ENCODE results near the gene HMGXB4. TPM values are rescaled to one million over a fixed set of nuclear protein-coding genes. Genes with fewer than 3 reads are reported as not detected.
A peak's percentile ranks its signal among the peaks of the same experiment; 100 is the strongest.

The HMGXB4 gene
- total RNA-seq, 4 donors from 2014 or later = 12.4 to 19.9 (median 17.0) TPM

DNA sequence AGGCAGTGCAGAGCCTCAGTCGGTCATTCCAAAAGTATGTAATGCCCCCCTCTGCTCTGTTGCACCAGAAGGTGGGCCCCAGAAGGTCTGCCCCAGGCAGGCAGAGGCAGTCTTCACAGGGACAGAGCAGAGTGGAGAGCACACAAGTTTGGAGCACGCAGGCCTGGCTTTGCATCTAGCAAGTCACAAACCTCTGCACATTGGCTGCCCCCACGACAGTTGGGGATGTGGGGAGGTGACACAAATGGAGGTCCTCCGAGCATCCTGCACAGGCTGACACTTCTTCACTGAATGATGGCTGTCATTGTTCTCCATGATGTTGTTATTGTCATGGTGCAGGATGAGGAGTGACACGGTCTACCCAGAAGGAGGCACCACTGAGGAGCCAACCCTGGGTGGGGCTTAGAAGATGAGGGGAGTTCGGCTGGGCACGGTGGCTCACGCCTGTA, 54.3 kb downstream of the HMGXB4 start:
- TF ChIP-seq EP300 (IDR thresholded peaks at IDR 0.05) = no peak
- TF ChIP-seq, protein P1, sequence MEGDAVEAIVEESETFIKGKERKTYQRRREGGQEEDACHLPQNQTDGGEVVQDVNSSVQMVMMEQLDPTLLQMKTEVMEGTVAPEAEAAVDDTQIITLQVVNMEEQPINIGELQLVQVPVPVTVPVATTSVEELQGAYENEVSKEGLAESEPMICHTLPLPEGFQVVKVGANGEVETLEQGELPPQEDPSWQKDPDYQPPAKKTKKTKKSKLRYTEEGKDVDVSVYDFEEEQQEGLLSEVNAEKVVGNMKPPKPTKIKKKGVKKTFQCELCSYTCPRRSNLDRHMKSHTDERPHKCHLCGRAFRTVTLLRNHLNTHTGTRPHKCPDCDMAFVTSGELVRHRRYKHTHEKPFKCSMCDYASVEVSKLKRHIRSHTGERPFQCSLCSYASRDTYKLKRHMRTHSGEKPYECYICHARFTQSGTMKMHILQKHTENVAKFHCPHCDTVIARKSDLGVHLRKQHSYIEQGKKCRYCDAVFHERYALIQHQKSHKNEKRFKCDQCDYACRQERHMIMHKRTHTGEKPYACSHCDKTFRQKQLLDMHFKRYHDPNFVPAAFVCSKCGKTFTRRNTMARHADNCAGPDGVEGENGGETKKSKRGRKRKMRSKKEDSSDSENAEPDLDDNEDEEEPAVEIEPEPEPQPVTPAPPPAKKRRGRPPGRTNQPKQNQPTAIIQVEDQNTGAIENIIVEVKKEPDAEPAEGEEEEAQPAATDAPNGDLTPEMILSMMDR (IDR thresholded peaks at IDR 0.05) = no peak
- no peak for TF ChIP-seq POLR2A (IDR thresholded peaks at IDR 0.05; ENCODE audit: low read depth)
- no peak for TF ChIP-seq POLR2AphosphoS5 (IDR thresholded peaks at IDR 0.05)
- H3K4me1 ChIP-seq = peaks cover 57 to 82% (median 62%) of the 10 kb centered on the region in 4 donors
- 91% methylated on average over 5 of the region's 8 CpGs for WGBS
- peaks cover 0 to 12% (median 10%) of the 10 kb centered on the region in 4 donors for H3K36me3 ChIP-seq
- no peak overlapping the region for H3K27ac ChIP-seq (replicated peaks in 1 of 4)
- H3K27me3 ChIP-seq = no peaks in the 10 kb centered on the region
- no peak for DNase-seq (ENCODE audit: extremely low spot score)
- intact Hi-C loops (cut with DNase I) = no loop called here
- H3K4me3 ChIP-seq = no peak overlapping the region
- H3K9me3 ChIP-seq = no peaks in the 10 kb centered on the region

DNA sequence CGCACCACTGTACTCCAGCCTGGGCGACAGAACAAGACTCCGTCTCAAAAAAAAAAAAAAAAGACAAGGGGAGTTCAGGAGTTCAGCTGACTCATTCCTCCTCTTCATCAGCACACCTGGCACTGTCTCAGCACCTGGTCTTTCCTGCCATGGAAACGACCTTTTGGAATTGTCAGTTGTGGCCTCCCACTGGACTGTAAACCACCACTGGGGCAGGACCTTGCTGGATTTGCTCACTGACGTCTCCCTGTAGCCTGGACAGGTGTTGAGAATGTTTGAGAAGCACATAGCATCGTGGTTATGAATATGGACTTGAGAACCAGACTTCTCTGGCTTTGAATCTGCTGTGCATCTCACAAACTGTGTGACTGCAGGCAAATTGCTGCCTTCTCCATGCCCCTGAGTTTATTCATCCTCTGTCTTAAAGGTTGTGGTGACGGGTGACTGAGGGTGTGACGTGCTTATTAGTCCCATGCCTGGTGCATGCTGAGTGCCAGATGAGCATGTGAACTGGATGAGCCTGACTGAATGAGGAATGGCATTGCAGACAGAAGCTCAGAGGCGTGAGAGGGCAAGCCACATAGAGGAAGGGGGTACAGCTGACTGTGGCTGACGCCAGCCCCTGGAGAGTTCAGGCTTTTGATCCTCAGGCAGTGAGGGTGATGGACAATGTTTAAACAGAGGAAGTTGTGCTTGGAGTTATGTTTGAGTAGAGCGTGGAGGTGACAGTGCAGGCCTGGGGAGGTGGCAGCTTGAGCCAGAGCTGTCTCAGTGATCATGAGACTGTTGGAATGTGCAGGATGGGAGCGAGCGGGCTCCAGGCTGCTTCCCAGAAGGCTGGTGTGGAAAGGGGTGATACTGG, 55.1 kb downstream of the HMGXB4 start:
- TF ChIP-seq EP300 (IDR thresholded peaks at IDR 0.05) (no peak), POLR2AphosphoS5 (IDR thresholded peaks at IDR 0.05) (no peak), POLR2A (IDR thresholded peaks at IDR 0.05; ENCODE audit: low read depth) (no peak)
- TF ChIP-seq, protein P1 (IDR thresholded peaks at IDR 0.05) = no peak
- Histone ChIP-seq H3K27me3 (no peaks in the 10 kb centered on the region), H3K27ac (replicated peaks in 1 of 4) (peak overlapping the region; percentile 11 to 69 (median 62)), H3K36me3 (peaks cover 0 to 17% (median 14%) of the 10 kb centered on the region in 4 donors), H3K4me1 (peaks cover 48 to 77% (median 56%) of the 10 kb centered on the region in 4 donors), H3K4me3 (no peak overlapping the region), H3K9me3 (no peaks in the 10 kb centered on the region)
- intact Hi-C loops (cut with DNase I) = no loop called here
- WGBS = 70% methylated on average over 13 of the region's 13 CpGs
- no peak for DNase-seq (ENCODE audit: extremely low spot score)

DNA sequence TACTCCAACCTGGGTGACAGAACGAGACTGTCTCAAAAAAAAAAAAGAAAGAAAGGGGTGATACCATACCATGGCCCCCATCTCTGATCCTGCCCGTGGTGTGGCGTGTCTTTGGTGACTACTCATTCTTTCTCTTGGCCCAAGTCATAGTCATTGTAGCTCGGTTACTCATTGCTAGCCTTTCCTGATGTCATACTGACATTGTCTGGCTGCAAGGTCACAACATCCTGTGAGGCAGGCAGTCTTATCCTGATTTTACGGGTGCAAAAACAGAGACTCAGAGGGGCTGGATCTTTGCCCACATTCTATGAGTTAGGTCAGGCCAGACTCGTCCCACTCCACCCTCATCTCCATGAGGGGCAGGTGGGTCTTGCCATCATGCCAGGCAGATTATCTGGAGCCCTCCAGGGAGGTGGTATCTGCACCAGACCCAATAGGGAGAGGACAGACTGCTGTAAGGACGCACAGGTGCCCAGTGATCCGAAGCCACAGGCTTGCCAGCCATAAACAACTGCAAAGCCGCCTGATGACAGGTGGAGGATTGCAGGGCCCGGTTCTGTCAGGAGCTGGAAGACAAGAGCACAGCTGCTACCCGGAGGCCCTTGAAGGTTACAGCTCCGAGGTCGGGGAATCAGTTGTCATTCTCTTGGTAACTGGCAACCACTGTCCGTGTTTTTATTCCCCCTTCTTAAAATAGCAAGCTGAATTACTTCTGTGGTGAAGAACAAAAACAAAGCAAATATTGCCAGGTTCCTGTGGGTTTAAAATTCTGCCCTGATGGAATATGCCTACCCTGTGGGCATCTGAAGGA, 56.2 kb downstream of the HMGXB4 start:
- intact Hi-C loops (cut with DNase I) = no loop called here
- H3K4me1 ChIP-seq = peaks cover 39 to 66% (median 49%) of the 10 kb centered on the region in 4 donors
- TF ChIP-seq EP300 (IDR thresholded peaks at IDR 0.05) (no peak), POLR2AphosphoS5 (IDR thresholded peaks at IDR 0.05) (peak; percentile 31 to 45), POLR2A (IDR thresholded peaks at IDR 0.05; ENCODE audit: low read depth) (no peak)
- TF ChIP-seq, protein P1 (IDR thresholded peaks at IDR 0.05) = no peak
- peaks cover 9 to 28% (median 25%) of the 10 kb centered on the region in 4 donors for H3K36me3 ChIP-seq
- no peaks in the 10 kb centered on the region for H3K27me3 ChIP-seq
- H3K4me3 ChIP-seq = no peak overlapping the region
- peak overlapping the region; percentile 58 to 69 (median 66) for H3K27ac ChIP-seq (replicated peaks in 1 of 4)
- WGBS = 35% methylated on average over 13 of the region's 14 CpGs
- H3K9me3 ChIP-seq = no peaks in the 10 kb centered on the region
- DNase-seq (ENCODE audit: extremely low spot score) = no peak

DNA sequence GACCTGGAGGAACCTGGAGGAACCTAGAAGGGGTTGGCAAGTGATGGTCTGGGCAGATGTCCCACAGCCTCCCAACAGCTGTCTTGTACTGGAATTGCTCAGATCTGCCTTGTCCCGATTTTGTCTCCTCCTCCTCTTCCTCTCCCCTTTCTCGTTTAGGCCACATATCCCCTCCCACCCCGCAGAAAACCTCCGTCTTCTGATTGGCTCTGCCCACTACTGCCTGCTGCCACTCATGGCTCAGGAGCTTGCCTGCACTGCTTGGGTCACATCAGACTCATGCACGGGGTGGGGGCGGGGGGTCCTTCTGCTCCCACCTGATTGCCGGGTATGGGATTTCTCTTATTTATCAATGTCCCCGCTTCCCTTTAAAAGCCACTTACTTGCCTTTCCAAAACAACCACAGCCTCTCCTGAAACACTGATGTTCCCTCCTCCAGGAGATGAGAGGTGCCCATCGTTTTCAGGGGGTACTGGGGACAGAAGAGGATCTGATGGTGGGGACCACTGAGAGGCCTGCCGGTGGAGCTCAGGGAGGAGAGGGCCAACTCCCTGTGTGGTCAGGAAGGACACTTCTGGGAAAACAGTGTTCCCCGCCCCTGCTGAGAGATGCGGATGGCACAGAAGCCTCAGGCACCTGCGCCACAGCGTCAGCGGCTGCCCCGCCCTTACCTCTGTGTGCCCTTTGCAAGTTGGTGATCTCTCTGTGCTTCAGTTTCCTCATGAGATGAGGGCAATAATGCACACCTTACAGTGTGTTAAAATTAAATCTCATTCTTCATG, 57.1 kb downstream of the HMGXB4 start:
- no peak for TF ChIP-seq POLR2A (IDR thresholded peaks at IDR 0.05; ENCODE audit: low read depth)
- TF ChIP-seq, protein P1 (IDR thresholded peaks at IDR 0.05) = no peak
- no peak overlapping the region for H3K4me3 ChIP-seq
- WGBS = 74% methylated on average over 16 of the region's 16 CpGs
- H3K27ac ChIP-seq (replicated peaks in 1 of 4) = peak overlapping the region; percentile 58 to 69 (median 66)
- peaks cover 36 to 64% (median 47%) of the 10 kb centered on the region in 4 donors for H3K4me1 ChIP-seq
- H3K9me3 ChIP-seq = no peaks in the 10 kb centered on the region
- intact Hi-C loops (cut with DNase I) = no loop called here
- H3K36me3 ChIP-seq = peaks cover 18 to 34% (median 32%) of the 10 kb centered on the region in 4 donors
- no peak for DNase-seq (ENCODE audit: extremely low spot score)
- H3K27me3 ChIP-seq = no peaks in the 10 kb centered on the region

Measured in esophagus muscularis mucosa (tissue), 4 donors.